GM12872 (cell line): ENCODE data around the gene MUC5AC.

Experiments used
- TF ChIP-seq, protein P1 (sequence below): IDR thresholded peaks from 3 replicates; pipeline ENCODE4 v1.5.1; 2011; ENCODE audit warnings: low read depth, mild to moderate bottlenecking, low read length, moderate library complexity; ENCODE audit not compliant: insufficient read depth

Gene MUC5AC

DNA sequence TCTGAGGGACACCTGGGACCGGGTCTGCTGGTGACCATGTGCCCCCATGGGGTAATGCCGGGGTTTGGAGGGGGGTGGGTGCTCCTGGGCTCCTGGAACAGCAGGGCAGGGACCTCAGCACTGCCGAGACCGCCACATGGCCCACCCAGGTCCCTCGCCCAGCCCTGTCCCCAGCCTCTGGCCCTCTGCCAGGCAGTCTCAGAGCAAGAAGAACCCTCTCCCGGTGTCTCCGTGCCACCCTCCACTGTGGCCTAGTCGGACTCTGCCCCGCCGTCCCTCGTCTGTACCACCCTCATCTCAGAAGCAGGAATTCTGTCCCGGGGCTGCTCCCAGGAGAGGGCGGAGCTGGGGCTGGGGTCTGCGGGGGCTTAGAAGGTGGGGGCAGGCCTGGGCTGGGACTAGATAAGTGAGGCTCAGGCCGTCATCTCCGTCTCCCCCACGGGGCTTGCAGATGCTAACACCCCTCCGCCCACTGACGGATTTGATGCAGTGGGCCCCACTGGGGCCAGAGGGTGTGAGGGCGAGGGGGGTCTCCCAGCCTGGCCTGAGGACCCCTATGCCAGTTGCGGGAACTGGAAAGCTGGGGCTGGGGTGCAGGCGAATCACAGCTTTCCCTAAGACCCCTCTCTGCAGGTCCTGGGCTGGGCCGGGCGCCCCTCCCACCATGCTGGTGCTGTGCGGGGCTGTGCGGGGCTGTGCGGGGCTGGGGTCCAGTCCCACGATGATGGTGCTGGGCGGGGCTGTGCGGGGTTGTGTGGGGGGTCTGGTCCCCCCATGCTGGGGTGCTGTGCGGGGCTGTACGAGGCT is 1.1 kb downstream of the MUC5AC start:
- TF ChIP-seq, protein P1, sequence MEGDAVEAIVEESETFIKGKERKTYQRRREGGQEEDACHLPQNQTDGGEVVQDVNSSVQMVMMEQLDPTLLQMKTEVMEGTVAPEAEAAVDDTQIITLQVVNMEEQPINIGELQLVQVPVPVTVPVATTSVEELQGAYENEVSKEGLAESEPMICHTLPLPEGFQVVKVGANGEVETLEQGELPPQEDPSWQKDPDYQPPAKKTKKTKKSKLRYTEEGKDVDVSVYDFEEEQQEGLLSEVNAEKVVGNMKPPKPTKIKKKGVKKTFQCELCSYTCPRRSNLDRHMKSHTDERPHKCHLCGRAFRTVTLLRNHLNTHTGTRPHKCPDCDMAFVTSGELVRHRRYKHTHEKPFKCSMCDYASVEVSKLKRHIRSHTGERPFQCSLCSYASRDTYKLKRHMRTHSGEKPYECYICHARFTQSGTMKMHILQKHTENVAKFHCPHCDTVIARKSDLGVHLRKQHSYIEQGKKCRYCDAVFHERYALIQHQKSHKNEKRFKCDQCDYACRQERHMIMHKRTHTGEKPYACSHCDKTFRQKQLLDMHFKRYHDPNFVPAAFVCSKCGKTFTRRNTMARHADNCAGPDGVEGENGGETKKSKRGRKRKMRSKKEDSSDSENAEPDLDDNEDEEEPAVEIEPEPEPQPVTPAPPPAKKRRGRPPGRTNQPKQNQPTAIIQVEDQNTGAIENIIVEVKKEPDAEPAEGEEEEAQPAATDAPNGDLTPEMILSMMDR: no peak

DNA sequence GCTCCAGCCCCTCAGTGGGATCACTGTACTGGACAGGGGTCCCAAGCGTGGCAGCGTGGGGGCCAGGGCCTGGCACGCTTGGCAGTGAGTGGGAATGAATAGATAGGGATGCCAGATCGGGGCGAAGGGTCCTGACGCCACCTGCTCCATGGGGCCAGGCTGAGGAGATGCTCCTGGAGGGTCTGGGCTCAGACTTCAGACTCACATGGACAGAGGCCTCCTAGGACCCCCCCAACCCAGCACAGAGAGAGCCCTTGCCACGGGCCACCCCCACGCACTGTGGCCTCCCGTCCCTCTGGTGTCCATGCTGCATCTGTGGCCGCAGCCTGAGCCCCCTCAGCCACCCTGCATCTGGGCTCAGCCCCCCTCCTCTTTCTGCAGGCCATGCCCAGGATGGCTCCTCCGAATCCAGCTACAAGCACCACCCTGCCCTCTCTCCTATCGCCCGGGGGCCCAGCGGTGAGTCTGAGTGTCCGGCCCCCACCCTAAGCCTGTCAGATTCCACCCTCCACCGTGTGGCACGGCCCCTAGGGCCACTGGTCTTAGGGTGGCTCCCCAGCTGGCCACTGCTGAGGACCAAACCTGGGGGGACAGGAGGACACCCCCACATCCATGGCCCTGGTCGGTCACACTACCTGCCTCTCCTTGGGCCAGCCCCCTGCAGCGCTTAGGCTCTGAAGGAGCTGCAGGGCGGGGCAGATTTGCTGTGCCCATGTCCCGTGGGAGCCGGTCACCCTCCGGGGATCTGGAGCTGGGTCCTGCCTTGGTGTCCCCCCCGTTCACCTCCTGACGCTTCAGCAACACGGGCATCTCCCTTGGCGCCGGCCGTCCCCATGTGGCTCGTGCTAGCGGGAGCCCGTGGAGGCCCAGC is 2.7 kb downstream of the MUC5AC start:
- TF ChIP-seq, protein P1: no peak

DNA sequence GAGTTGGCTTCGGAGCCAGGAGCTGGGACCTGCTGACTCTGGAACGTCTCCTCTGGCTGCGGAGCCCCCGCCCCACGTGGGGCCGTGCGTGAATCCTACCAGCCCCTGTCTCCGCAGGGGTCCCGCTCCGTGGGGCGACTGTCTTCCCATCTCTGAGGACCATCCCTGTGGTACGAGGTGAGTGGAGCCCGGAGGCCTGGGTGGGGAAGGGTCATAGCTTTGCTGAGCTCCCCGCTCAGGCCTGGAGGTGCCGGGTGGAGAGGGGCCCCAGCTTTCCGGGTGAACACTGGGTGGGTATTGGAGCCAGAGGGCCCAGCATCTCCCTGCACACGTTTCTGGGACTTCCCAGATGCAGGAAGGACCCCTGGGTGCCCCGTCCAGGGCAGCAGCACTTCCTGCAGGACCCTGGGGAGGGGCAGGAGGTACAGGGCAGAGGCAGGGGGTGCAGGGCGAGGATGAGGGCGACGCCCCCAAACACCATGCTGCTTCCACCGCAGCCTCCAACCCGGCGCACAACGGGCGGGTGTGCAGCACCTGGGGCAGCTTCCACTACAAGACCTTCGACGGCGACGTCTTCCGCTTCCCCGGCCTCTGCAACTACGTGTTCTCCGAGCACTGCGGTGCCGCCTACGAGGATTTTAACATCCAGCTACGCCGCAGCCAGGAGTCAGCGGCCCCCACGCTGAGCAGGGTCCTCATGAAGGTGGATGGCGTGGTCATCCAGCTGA is 3.8 kb downstream of the MUC5AC start:
- TF ChIP-seq, protein P1: no peak

DNA sequence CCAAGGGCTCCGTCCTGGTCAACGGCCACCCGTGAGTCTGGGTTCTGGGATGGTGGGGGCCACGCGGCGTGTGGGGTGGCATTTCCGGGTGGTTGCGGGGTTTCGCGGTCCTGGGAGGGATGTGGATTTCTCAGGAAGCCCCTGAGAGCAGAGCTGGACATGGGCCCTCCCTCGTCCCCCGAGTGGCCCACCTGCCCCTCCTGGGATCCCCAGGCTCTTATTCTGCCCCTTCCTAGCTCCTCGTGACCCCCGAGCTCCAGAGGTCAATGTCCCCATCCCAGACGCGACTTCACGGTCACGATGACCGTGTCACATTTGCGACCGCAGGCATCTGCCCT is 4.4 kb downstream of the MUC5AC start:
- TF ChIP-seq, protein P1: no peak

DNA sequence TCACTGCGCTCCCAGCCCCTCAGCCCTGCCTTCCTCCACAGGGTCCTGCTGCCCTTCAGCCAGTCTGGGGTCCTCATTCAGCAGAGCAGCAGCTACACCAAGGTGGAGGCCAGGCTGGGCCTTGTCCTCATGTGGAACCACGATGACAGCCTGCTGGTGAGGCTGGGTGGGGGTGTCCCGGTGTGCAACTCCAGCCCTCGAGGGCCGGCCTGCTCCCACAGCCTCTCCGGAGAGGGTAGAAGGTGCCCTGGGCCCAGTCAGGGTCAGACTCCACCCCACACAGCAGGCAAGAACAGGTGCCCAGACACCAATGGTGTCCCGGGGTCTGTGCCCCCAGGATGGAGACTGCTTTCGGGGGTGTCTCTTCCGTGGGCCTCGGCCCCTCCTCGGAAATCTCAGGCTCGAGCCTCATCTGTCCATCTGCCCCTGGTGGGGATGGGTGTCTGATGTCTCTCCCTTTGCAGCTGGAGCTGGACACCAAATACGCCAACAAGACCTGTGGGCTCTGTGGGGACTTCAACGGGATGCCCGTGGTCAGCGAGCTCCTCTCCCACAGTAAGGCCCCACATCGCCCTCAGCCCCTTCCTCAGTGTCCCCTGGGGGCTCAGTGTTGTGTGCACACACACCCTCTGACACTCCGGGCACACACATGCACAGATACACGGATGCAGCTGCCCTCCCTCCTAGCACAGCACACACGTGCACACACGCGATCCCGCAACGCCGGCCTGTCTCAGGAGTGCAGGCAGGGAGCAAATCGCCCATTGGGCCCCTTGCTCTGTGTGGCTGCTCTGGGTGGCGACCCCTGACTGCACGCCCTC is 4.9 kb downstream of the MUC5AC start:
- TF ChIP-seq, protein P1: no peak

DNA sequence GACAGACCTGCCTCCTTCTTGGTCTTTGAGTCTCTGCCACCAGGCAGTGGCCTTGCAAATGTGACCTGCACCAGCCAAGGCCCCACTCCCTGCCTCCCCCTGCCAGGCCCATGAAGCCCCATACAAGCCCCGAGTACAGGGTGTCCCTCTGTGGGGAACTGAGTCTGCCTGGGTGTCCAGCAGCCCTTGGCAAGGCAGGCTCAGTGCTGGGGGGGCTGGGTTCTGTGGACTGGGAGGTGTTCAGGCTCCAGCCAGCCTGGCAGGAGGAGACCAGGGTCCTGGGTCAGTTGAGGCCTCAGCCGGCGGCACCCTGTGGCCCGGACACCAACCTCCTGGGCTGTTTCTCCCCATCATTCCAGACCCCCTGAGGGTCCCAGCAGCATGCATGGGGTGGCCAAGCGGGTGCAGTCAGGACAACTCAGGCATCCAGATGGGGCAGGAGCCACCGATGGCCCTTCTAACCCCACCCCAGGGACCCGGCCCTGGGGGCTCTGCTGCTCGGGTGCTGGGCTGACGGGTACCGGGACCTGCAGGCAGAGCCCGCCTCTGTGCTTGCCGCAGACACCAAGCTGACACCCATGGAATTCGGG is 5.7 kb downstream of the MUC5AC start:
- TF ChIP-seq, protein P1: no peak
